GM23248 (cell line): ENCODE measurements around the gene TOX2. TPM values are rescaled to one million over a fixed set of nuclear protein-coding genes. Genes with fewer than 3 reads are reported as not detected.

Experiments used
- DNase-seq: peaks from one replicate; pipeline ENCODE4 v3.0.0-alpha.2; 2015
- H2AFZ ChIP-seq: fragments of 200-600 bp; sonication (generic); 2 replicates; pipeline ENCODE4 v1.6.1; 2016; ENCODE audit warnings: antibody characterized with exemption
- H3F3A ChIP-seq: fragments of 200-600 bp; sonication (generic); 2 replicates; pipeline ENCODE4 v1.6.1; 2016; ENCODE audit warnings: mild to moderate bottlenecking, antibody characterized with exemption, mixed run types; ENCODE audit not compliant: insufficient read depth
- H3K27ac ChIP-seq: fragments of 200-600 bp; sonication (generic); 2 replicates; pipeline ENCODE4 v1.5.1; 2016; ENCODE audit warnings: mild to moderate bottlenecking
- H3K27me3 ChIP-seq: fragments of 200-600 bp; sonication (generic); replicated peaks from 2 replicates; pipeline ENCODE4 v1.6.1; 2016; ENCODE audit warnings: mild to moderate bottlenecking; ENCODE audit not compliant: insufficient read depth
- H3K36me3 ChIP-seq: fragments of 200-600 bp; sonication (generic); 2 replicates; pipeline ENCODE4 v1.6.1; 2016; ENCODE audit warnings: low read depth, mild to moderate bottlenecking
- H3K4me1 ChIP-seq: fragments of 200-600 bp; sonication (generic); 2 replicates; pipeline ENCODE4 v1.6.1; 2016; ENCODE audit warnings: mild to moderate bottlenecking; ENCODE audit not compliant: insufficient read depth
- H3K4me2 ChIP-seq: fragments of 200-600 bp; sonication (generic); one replicate; pipeline ENCODE4 v1.6.1; 2016; ENCODE audit warnings: mild to moderate bottlenecking; ENCODE audit not compliant: unreplicated experiment
- H3K4me3 ChIP-seq: fragments of 200-600 bp; sonication (generic); 2 replicates; pipeline ENCODE4 v1.5.1; 2016; ENCODE audit warnings: mild to moderate bottlenecking
- H3K79me2 ChIP-seq: fragments of 200-600 bp; sonication (generic); 2 replicates; pipeline ENCODE4 v1.6.1; 2016; ENCODE audit warnings: mild to moderate bottlenecking; ENCODE audit not compliant: insufficient read depth
- H3K9ac ChIP-seq: fragments of 200-600 bp; sonication (generic); 2 replicates; pipeline ENCODE4 v1.6.1; 2016; ENCODE audit warnings: mild to moderate bottlenecking
- H3K9me2 ChIP-seq: fragments of 200-600 bp; sonication (generic); 2 replicates; pipeline ENCODE4 v1.6.1; 2016; ENCODE audit warnings: mixed run types, mild to moderate bottlenecking, moderate library complexity; ENCODE audit not compliant: insufficient read depth
- H3K9me3 ChIP-seq: fragments of 200-600 bp; sonication (generic); one replicate; pipeline ENCODE4 v1.6.1; 2017; ENCODE audit warnings: low read depth
- H4K20me1 ChIP-seq: fragments of 200-600 bp; sonication (generic); 2 replicates; pipeline ENCODE4 v1.6.0; 2016; ENCODE audit not compliant: insufficient read depth
- EZH2 ChIP-seq: fragments of 200-600 bp; sonication (generic); IDR thresholded peaks from 2 replicates; pipeline ENCODE4 v1.6.1; 2018; ENCODE audit warnings: antibody characterized with exemption, mild to moderate bottlenecking; ENCODE audit not compliant: insufficient read depth, poor library complexity, severe bottlenecking
- EZH2phosphoT487 ChIP-seq: fragments of 200-600 bp; sonication (generic); IDR thresholded peaks from 2 replicates; pipeline ENCODE4 v1.6.1; 2018; ENCODE audit warnings: antibody characterized with exemption, moderate library complexity, mild to moderate bottlenecking, low read depth; ENCODE audit not compliant: insufficient read depth
- WGBS, 2 experiments: methylation state at CpG; one replicate each; pipeline ENCODE4 v1.1.6; 2015 to 2017; ENCODE audit warnings: low lambda C conversion rate in 2 of 2, low coverage in 1 of 2; ENCODE audit errors: missing lambda C conversion rate in 2 of 2; 5-methylcytosine and 5-hydroxymethylcytosine counted together
- in situ Hi-C: fragments of 300-500 bp; cut with MboI; formaldehyde crosslinking; loops from 2 replicates; pipeline ENCODE4 v1.15.0; 2020
- polyA plus RNA-seq: library from polyadenylated mRNA; unstranded; fragments of >200 nt; fragmentation: Nextera tagmentation; extraction: Ambion mirVana; gene quantifications from 2 replicates; pipeline ENCODE4 v1.2.1, GENCODE V29; 2016
- total RNA-seq: library from RNA; depleted of rRNA; stranded (reverse); fragments of >200 nt; shearing (Covaris generic); gene quantifications from 2 replicates; pipeline ENCODE4 v1.2.3, GENCODE V29; 2014

TOX2 gene
- total and polyA plus RNA-seq, 2 experiments from 2014 or later: 0.97 to 15.9 TPM

DNA sequence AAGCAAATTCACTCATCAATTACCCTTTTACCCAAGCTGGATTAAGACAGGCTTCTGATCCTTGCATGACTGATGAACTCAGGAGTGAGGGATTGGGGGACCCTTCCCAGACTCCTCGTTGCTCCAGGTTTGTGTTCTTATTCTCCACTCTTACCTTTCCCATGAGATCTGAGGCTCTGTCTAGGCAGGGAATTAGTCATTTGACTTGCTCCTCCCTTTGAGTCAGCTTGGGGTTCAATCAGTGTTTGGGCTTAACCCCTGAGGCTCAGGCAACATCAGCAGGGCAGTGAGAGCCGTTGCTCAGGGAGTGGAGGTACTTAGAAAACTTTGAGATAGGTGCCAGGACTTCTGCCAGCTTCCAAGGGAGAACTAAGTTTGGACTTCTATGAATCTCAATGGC lies 20.7 kb upstream of the TOX2 start:
- TF ChIP-seq EZH2phosphoT487 (no peak), EZH2 (no peak)
- 4 to 8% methylated on average over 2 of the region's 2 CpGs for WGBS, 2 experiments
- H3K9ac ChIP-seq: no peak overlapping the region
- H3K27ac ChIP-seq: no peak overlapping the region
- no peak overlapping the region for H3K4me3 ChIP-seq
- H3K36me3 ChIP-seq: no peaks in the 10 kb centered on the region
- no peaks in the 10 kb centered on the region for H3K79me2 ChIP-seq
- H3K27me3 ChIP-seq: 0 out of 2 replicates have a peak, but pooled peaks cover 4% of the 10 kb centered on the region
- no peaks in the 10 kb centered on the region for H3K9me2 ChIP-seq
- no peaks in the 10 kb centered on the region for H3K9me3 ChIP-seq
- peak overlapping the region; percentile 22 for H3K4me2 ChIP-seq
- DNase-seq: peak; percentile 65
- no peaks in the 10 kb centered on the region for H4K20me1 ChIP-seq
- H2AFZ ChIP-seq: peak overlapping the region; percentile 20; the same call in 1 of the 2 replicates
- in situ Hi-C loops: no loop called here
- H3F3A ChIP-seq: 0 out of 2 replicates have a peak, but pooled peaks cover 9% of the 10 kb centered on the region
- peaks cover 22% of the 10 kb centered on the region for H3K4me1 ChIP-seq

DNA sequence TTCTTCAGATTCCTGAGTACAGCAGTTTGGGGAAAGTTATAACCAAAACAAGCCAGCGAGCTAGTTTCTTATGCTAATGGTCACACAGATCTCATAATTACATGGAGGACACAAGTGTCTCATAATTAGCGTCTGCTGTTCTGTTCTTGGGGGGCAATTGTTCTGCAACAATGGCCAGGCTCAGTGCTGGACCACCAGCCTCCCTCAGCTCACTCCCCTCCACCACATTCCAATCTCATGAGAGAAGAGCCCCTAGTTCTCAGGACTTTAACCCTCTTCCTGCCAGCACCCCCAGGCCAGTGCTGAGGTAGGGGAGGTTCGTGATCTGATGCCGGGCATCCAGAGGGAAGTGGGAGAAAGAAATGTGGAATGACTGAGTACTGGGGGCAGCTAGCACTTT lies 20.2 kb upstream of the TOX2 start:
- H4K20me1 ChIP-seq: no peaks in the 10 kb centered on the region
- no peaks in the 10 kb centered on the region for H3K79me2 ChIP-seq
- 19 to 20% methylated on average over 4 of the region's 4 CpGs for whole genome bisulfite sequencing, 2 experiments
- H3K27me3 ChIP-seq: no peaks in the 10 kb centered on the region
- no peak overlapping the region for H3K9ac ChIP-seq
- DNase-seq: no peak
- H3K4me1 ChIP-seq: peaks cover 22% of the 10 kb centered on the region
- 0 out of 2 replicates have a peak, but pooled peaks cover 9% of the 10 kb centered on the region for H3F3A ChIP-seq
- no peak overlapping the region for H3K27ac ChIP-seq
- H3K9me3 ChIP-seq: no peaks in the 10 kb centered on the region
- H3K4me2 ChIP-seq: no peak overlapping the region
- in situ Hi-C loops: no loop called here
- H3K9me2 ChIP-seq: no peaks in the 10 kb centered on the region
- peak overlapping the region; percentile 20; the same call in 1 of the 2 replicates for H2AFZ ChIP-seq
- no peak for TF ChIP-seq EZH2phosphoT487
- no peak for TF ChIP-seq EZH2
- H3K4me3 ChIP-seq: no peak overlapping the region
- no peaks in the 10 kb centered on the region for H3K36me3 ChIP-seq

DNA sequence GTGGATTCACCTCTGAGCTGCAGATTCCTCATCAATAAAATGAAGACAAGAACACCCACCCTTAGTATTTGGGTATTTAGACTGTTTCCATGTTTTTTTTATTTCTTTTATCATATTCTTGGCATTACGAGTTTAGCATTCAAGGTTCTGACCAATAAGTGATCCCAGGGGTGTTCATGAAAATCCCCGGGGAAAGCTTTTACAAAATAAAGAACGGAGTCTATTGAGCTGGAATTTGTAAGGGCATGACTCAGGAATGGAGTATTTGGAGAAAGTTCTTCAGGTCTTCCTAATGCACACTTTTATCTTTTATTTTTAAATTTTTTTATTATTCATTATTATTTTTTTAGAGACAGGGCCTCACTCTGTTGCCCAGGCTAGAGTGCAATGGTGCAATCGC lies 19.4 kb upstream of the TOX2 start:
- Histone ChIP-seq H3K9ac (no peak overlapping the region), H4K20me1 (no peaks in the 10 kb centered on the region), H3K79me2 (no peaks in the 10 kb centered on the region), H3K9me3 (no peaks in the 10 kb centered on the region), H3K36me3 (no peaks in the 10 kb centered on the region), H2AFZ (no peak overlapping the region), H3K4me1 (peaks cover 22% of the 10 kb centered on the region), H3K4me2 (peak overlapping the region; percentile 23), H3K27me3 (no peaks in the 10 kb centered on the region), H3K4me3 (no peak overlapping the region), H3F3A (0 out of 2 replicates have a peak, but pooled peaks cover 9% of the 10 kb centered on the region), H3K27ac (no peak overlapping the region), H3K9me2 (no peaks in the 10 kb centered on the region)
- 30 to 33% methylated on average over 4 of the region's 4 CpGs for WGBS, 2 experiments
- TF ChIP-seq EZH2phosphoT487: no peak
- TF ChIP-seq EZH2: no peak
- in situ Hi-C loops: no loop called here
- peak; percentile 71 for DNase-seq

DNA sequence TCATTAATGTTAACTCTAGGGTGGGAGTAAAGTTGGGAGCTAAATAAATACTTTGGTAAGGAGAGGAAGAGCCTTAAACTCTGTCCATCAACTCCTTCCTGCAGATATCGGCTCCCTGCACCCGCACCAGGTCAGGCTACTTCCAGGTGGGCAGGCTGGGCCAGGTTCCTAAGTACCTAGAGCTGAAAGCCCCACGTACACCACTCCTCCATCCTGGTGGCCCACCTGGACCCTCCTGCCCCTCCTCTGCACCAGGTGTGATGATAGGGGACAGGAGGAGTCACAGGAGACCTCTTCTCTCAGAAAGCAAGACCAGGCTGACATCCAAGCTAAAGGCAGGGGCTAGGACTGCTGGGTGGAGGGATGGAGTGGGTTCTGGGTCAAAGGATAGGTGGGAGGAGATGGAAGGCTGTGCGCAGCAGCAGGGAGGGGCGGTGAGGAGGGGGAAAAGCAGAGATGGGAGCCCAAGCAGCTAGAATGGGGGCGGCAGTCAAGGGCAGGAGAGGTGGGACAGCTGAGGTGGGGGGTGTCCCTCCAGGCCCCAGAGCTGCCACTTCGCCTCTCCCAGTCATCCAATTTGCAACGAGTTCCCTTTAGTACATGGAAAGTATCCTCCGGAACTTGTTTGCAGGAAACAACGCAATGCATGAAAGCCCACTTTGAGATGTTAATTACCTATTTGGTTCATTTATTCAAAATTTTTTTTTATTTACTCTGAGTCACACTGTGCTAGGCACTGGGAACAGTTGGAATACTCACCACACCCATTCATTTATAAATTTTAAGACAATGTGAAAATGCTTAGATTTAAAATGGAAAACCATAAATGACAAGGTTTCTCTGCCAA lies 15.2 kb upstream of the TOX2 start:
- no peaks in the 10 kb centered on the region for H3K9me2 ChIP-seq
- in situ Hi-C loops: no loop called here
- no peak overlapping the region for H3K4me3 ChIP-seq
- H3K79me2 ChIP-seq: no peaks in the 10 kb centered on the region
- H3K9me3 ChIP-seq: no peaks in the 10 kb centered on the region
- no peak overlapping the region for H3K9ac ChIP-seq
- H3K36me3 ChIP-seq: no peaks in the 10 kb centered on the region
- no peak for DNase-seq
- no peaks in the 10 kb centered on the region for H3K27me3 ChIP-seq
- 70 to 71% methylated on average over 10 of the region's 10 CpGs for WGBS, 2 experiments
- no peak for TF ChIP-seq EZH2
- no peak for TF ChIP-seq EZH2phosphoT487
- H4K20me1 ChIP-seq: no peaks in the 10 kb centered on the region
- H3K27ac ChIP-seq: no peak overlapping the region
- peaks cover 12% of the 10 kb centered on the region for H3K4me1 ChIP-seq
- no peak overlapping the region for H3K4me2 ChIP-seq
- H3F3A ChIP-seq: 0 out of 2 replicates have a peak, but pooled peaks cover 9% of the 10 kb centered on the region
- no peak overlapping the region for H2AFZ ChIP-seq
